ENCODE results near the gene MED22.

- TF ChIP-seq CTCF (IDR thresholded peaks at IDR 0.05; ENCODE audit: low read length) (no peak), EZH2 (optimal IDR thresholded peaks at IDR 0.05; ENCODE audit: low read depth, low read length) (no peak)
Observed at GRCh38 chr9:133290751-133291302, 57.1 kb downstream of the MED22 start.
